Thyroid gland (tissue), 4 donors: ENCODE measurements around the gene TTC9B.

Source experiments
- POLR2A ChIP-seq, 2 donors: fragments of 450-650 bp; IDR thresholded peaks; one replicate each; pipeline ENCODE4 v1.6.1; 2017; ENCODE audit warnings: antibody characterized with exemption in 2 of 2, mild to moderate bottlenecking in 2 of 2, moderate library complexity in 1 of 2
- TF ChIP-seq, protein P1 (sequence below), 6 experiments: fragments of 200-600 bp in 3 of 6; fragments of 450-650 bp in 3 of 6; sonication (generic) in 3 of 6; IDR thresholded peaks; one replicate each; pipeline ENCODE4 v1.5.1; 2016 to 2019; ENCODE audit warnings: antibody characterized with exemption in 6 of 6, mild to moderate bottlenecking in 2 of 6, inconsistent platforms in 1 of 6, moderate library complexity in 1 of 6

DNA sequence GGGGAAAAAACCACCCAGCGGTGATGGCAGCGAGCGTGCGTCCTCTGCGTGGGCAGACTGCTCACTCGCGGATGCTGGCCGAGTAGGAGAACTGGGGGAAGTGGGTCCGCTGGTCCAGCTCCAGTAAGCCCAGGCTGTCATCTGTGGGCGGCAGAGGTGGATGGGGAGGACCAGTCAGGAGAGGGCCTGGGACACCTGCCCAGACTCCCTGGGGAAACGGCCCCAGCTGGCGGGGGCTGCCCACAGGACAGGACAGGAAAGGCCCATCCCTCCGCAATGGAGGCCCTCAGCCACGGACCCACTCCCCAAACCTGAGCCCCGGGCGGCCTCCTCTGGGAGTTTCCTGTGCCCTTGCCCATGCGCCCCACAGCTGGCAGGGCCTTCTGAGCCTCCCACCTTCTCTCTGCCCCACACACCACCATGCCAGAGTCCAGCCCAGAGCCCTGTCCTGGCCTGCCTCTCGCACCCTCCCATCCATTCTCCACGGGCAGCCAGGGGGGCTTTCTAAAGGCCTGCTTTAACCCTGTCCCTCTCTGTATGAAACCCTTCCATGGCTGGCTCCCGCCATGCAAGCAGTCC, 15.7 kb upstream of the TTC9B start:
- TF ChIP-seq, protein P1, sequence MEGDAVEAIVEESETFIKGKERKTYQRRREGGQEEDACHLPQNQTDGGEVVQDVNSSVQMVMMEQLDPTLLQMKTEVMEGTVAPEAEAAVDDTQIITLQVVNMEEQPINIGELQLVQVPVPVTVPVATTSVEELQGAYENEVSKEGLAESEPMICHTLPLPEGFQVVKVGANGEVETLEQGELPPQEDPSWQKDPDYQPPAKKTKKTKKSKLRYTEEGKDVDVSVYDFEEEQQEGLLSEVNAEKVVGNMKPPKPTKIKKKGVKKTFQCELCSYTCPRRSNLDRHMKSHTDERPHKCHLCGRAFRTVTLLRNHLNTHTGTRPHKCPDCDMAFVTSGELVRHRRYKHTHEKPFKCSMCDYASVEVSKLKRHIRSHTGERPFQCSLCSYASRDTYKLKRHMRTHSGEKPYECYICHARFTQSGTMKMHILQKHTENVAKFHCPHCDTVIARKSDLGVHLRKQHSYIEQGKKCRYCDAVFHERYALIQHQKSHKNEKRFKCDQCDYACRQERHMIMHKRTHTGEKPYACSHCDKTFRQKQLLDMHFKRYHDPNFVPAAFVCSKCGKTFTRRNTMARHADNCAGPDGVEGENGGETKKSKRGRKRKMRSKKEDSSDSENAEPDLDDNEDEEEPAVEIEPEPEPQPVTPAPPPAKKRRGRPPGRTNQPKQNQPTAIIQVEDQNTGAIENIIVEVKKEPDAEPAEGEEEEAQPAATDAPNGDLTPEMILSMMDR (IDR thresholded peaks at IDR 0.05), result no peak
- no peak for TF ChIP-seq POLR2A (IDR thresholded peaks at IDR 0.05)
